GOT3 (cell line): Measurements from ENCODE around the gene UNC119.
A peak's percentile ranks its signal among the peaks of the same experiment; 100 is the strongest.

Experiments used
- DNase-seq: peaks from one replicate; lab custom pipeline; 2025; ENCODE audit warnings: mixed read lengths; lab: John Stamatoyannopoulos, UW

UNC119 gene

DNA sequence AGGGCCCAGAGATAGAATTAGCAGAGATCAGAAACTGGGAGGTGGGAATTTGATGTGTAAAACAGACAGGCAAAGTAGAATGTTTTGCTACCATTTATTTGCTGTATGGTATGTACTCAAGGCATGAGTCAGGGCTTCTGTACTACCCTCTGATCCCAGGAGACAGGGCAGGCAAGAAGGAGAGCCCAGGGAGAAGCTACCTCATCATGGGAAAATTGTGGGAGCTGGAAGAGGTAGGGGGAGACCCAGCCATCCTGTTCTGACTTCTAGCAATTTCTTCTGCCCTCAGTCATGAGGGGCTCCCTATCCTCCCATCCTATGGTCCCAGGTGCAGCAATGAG lies 20.6 kb upstream of the UNC119 start:
- no peak for DNase-seq

DNA sequence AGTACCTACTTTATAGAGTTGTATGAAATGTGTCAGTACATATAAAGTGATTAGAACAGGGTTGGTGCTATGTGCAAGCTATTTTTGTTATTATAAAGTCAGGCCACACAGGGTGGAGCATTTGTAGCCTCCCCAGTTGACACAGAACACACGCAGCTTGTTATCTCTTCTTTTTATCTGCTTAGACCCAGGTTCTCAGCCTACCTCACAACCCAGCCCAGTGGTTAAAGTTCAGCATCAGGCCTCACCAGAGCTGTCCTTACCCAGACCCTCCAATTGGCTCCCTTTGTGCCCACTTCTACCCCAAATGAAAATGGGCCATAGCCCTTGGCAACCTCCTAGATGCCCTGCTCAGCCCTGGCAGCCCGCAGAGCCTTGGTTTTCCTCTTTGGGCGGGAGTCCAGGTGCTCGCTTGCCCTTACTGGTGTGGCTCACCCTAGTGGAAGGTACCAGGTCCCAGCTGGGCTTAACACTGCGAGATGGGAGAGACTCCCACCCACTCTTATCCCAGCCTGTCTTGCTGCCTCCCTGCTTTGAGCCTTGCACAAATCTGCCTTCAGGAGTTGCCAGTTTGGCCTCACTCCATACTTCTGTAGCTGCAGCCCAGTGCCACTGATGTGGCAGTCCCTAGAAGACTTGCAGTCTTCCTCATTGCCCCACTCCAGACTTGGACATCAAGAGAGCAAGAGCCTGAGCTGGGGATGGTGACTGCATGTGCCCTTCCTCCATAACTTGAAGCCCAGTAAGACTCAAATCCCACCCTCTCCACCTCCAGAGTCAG lies 20.0 kb upstream of the UNC119 start:
- no peak for DNase-seq

DNA sequence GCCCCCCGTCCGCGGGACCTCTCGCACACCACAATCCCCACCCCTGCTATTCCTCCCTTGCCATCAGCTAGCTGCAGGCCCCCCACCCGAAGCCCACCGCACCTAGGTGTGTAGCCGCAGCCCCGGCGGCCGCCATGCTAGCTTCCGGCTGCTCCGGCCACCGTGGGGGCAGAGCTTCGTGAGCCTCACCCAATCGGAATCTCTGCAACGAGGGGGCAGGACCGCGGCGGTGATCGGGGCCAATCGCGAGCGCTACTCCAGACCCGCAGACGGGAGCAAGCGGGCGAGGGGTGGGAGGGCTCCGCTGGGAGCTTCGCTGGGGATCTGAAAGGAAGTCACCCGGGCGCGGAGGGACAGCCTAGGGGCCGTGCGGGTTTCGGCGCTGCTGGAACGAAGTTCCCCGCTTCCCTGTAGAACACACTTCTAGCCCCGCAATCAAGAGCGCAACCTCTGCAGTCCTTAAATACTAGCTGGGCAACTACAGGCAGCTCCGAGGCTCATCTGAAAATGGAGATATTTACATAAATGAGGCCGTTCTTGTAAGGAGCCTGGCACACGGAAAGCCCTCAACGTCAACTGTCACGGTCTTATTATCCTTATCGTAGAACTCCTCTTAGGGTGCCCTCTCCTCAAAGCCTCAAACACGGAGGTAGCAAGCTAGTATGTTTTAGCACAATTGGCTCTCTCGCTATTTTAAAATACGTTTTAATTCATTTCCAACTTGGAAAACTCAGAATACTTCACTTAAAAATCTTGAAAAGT lies 19.1 kb upstream of the UNC119 start, which contains the start of gene PIGS:
TSS of gene PIGS (minus strand) at position 164 of the 762 bp plus-strand sequence. CDS start at position 136, 28 bp downstream.
- DNase-seq, result peak; percentile 68

DNA sequence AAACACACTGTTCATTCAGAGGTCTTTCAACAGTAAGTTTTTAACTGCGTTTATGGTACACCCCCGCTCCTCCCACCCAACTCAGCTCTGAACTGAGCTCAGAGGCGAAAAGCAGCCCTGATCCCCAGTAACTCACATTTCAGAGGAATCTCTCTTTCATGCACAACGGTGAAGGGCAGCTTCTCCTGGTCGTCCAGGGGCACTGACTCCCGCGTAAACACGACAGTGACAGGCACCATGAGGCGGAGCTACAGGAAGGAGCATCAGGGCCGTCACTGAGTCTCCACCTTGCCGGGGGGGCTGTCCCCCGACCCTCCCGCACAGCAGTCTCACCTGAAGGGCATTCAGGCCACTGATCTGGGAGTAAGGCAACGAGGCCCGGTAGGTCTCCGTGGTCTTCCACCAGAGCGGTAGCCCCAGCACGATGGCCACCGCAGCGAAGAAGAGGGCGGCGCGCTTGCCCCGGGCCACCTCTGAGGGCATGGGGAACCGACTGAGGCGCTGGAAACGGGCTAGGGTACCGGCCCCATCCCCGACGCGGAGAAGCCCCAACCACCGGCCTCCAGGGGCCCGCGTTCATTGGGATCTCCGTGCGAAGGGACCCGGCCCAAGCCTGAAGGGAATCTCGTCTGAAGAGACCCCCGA lies 18.4 kb upstream of the UNC119 start:
- DNase-seq, result no peak

DNA sequence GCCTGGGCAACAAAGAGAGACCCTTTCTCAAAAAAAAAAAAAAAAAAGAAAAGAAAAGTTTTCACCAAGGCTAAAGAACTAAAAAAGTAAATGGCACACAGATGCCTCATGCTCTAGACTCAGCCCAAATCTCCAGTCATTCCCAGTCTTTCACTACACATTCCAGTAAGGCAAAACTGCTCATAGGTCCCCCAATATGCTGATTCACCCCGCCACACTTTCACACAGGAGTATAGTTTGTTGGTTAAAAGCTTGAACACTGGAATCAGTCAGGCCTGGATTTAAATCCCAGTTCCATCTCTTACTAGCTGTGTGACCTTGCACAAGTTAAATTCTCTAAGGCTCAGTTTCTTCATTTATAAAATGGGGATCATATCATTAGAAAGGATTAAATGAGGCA lies 17.0 kb upstream of the UNC119 start:
- DNase-seq, result no peak

DNA sequence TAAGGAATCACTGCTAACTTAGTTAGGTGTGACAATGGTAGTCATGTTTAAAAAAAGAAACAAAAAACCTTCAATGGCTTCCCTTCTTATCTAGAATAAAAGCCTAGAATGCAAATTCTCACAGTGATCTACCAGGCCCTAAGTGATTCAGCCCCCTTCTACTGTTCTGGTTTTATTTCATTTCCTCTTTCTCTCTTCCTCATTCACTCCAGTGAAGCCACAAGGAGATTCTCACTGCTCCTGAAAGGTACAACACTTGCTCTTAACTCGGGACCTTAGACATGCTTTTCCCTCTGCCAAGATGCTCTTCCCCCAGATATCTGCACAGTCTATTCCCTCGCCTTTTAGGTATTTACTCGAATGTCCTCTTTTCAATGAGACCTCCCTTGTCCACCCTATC lies 15.2 kb upstream of the UNC119 start:
- DNase-seq, result no peak

DNA sequence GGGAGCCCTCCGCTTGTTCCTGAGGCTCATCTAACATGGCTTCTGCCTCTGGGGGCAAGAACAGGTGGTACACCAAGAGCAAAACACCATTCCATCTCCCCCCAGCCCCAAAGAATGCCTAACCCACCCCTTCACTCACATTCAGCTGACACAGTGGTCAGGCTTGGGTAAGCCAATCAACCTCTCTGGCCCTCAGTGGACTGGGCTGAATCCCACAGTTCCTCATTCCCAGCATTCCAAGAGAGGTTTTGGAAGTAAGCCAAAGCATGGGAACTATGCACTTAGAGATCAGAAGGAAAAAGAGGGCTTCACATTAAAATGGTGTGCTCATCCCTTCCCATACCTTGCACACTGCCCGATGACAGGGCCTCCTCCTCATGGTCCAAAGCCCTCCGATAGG lies 11.1 kb upstream of the UNC119 start:
- DNase-seq, result no peak

DNA sequence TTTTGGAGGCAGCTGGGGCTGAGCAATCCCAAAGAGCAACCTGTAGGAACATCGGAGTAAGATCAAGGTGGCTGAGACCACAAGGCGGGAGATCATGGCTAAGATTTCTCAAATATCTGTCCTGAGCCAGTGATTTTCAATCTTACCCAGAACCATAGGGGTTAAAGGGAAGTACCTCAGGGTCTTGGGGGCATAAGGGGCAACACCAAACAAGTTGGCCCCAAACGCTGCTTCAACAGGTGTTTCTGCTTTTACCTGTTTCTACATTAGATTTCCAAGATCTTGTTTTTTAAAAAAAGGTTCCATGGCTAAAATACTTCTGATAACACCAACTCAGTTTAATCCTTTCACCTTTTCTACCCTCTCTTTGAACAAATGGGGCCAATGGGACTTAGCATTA lies 2.6 kb upstream of the UNC119 start:
- DNase-seq, result no peak

DNA sequence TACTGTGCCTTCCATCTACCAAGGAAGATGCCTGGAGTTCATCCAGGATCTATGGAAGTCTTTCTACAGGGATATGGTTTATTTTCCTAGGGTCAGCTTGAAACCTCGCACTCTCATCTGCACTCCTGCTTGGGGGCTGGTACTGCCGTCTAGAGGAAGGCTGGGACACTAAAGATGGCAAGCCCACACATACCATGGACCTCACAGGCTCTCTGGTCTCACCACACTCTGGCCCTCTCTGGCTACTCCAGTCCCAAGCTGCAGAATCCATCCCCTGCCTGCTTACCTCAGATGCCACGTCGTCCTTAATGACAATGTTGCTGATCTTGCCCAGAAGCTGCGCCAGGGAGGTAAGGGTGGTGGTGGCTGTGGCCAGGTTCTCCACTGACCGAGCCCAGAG lies 2.1 kb upstream of the UNC119 start:
- no peak for DNase-seq

DNA sequence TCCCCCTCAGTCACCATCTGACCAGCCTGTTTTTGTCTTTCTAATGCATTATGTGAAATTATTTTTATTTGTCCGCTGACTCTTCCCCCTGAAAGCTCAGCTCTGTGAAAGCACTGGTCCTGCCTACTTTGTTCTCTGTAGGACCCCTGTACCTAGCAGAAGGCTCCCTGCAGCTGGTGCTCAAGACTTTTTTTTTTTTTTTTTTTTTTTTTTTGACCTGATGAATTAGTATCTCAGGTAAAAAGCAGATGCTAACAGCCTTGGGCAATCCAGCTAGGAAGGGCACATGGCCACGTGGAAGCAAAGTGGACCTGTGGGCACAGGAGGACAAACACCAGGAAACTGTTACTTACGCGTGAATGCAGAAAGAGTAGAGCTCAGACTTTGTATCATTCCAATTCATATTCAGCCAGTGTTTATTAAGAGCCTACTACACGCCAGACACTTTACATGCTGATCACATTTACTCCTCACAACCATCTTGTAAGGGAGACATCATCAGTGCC lies 629 bp upstream of the UNC119 start:
- no peak for DNase-seq

DNA sequence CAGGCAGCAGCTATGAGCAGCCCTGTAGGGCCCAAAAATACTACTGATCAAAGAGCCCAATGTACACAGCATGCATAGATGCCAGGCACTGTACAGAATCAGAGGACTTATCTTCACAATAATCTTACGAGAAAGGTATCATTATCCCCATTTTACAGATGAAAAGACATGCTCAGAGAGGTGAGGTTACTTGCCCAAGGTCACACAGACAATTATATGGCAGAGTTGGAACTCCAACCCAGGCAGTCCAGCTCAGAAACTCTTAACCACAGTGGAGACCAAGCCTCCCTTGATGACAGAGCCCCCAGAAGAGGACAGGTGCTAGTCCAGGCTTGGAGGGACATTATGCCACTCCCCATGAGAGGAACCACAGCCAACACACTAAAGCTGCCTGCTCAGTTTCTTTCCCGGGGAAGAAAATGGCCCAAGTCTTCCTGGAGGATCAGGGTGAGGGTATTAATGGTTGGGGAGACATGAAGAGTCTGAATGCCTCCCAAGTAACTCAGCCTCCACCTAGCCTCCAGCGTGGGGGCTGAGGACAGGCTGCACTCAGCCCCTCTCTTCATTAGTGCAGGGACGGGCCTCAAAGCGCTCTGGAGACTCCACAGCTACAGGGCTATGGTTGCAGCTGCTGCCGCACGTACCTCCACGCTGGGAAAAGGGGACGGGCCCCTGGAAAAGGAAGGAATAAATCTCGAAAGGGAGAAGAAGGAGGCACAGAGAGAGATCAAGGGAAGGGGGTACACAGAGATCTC lies 826 bp downstream of the UNC119 start:
- no peak for DNase-seq

DNA sequence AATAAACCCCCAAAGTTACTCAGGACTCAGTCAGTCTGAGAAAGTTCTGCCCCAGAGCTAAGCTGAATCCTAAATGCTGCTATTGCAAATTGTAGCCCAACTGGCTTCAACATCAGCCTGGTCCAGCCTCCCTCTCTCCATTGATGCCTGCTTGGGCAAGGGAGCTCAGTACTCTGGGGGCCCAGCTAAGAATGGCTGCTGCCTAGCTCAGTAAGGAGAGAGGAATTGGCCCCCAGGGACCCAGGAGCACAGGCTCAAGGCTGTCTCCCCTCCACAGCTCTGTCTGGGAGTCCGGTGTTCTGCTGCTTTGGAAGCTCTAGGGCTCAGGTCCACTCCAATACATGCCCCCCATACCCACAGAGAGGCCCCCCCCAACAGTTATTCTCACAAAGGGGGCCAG lies 1.6 kb downstream of the UNC119 start:
- no peak for DNase-seq

DNA sequence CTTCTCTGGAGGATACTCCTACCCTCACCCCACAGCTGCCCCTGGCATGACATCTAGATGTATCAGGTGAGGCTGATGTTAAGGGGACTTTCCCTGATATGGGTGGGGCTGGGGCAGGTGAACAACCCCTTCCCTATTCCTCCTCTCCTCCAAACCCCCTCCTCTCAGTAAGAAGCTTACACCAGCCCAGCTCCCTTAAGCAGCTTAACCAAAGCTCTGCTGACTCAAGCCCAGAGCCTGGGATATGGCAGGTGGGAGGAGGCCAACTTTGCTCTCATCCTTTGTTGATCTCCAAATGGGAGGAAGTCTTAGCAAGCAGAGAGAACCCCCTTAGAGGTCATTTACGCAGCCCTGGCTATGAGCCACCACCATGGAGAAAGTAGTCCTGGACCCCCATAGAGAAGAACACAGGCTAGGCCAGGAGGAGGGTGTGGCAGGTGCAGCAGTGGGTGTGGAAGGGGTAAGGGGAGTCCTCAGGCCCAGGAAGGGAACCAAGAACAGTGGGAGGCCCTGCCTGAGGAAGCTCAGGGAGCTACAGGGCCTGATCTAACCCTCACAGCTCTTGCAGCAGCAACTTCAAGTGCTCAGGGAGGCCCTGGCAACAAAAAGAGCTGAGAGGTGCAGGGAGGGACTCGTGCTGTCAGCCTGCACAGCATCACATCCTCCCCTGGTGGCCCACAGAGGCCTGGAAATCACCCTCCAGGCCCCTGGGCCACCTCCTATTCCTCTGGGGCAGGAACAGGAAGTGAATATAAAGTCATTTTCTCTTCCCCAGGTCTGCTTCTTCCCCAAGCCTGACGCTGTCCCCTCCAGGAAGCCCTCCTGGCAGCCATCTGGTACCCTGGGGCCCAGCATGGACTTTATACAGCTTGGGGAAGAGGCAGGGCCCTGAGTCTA lies 2.9 kb downstream of the UNC119 start:
- no peak for DNase-seq

DNA sequence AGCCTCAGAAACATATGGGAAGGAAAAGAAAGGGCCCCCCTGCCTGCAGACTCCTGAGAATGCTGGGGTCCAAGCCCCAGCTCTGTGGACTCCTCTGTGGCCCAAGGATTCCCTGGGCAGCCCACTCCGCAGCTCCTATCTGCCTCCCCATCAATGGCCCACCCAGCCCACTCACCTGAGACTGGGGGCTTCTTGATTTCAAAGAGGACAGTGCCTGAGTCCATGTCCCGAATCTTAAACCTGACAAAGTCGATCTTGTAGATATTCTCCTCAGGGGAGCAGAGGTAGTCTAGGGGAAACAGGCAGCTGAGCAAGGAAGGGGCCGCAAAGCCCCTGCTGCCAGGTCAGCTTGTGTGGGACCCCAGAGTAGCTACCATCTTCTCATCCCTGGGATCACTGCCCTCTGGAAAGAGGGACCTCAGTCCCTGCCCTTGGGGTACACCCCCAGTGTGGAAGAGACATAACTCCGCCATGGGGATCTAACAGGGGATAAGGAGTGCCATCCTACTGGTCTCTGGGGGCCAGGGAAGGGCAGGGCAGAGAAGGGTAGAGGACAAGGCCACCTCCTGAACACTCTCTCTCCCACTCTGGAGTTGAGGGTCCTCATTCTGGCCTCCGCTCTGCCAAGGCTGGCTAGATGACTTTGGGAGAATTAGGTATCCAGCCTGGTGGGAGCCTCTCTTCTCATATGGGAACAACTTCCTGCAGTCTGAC lies 3.9 kb downstream of the UNC119 start:
- no peak for DNase-seq

DNA sequence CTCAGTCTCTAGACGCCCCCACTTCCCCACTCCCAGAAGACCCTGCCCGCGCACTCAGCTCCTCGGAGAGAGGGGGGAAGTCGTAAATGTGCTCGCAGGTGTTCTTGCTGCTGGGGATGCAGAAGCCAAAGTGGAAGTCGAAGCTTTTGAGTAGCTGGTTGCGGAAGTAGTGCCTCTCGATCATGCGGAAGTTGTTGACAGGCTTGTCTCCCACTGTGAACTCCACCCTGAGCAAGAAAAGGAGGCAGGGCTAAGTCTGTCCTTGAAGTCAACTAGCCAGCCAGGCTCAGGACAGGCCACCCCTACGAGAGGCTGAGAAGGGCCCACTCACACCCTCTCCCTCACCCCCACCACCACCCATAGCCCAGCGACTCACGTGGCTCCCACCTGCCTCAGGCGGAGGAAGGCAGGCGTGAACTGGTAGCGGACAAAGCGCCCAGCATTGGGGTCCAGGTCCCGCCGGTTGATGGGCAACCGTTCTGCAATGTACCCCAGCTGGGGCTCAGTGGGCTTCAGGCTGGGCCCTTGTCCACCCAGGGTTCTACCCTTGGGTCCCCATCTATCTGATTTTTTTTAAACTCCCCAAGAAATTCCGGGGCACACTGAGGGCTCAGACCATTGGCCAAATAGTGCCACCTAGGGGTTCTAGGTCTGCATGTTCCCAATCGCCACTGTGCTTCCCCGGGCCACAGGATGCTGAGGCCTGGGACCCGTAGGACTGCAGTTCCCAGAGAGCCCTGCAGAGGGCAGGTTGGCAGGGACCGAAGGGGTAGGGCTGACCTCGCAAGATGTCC lies 4.6 kb downstream of the UNC119 start:
- DNase-seq, result no peak

DNA sequence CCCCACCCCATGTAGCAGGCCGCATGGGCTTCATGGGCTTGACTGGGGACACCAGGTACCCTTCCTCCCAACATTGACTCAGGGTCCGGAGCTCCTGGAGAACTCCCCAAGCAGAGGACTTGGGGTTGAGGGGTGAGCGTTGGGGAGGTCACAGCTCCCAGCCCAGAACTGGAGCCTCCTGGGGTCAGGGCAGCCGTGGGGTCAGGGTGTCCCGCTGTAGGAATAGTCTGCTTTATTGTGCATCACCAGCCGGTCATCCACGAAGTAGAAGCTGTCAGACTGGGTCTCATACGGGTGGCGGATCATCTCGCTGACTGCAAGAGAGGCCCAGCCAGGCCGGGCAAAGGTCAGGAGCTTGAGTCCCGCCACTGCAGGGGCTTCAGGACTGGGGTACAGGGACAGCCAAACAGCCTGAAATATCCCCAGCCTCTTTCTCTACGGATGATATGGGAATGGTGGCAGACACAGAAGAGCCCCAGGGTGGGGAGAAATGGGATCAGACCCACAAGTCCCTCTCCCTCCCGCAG lies 5.3 kb downstream of the UNC119 start:
- DNase-seq, result no peak

DNA sequence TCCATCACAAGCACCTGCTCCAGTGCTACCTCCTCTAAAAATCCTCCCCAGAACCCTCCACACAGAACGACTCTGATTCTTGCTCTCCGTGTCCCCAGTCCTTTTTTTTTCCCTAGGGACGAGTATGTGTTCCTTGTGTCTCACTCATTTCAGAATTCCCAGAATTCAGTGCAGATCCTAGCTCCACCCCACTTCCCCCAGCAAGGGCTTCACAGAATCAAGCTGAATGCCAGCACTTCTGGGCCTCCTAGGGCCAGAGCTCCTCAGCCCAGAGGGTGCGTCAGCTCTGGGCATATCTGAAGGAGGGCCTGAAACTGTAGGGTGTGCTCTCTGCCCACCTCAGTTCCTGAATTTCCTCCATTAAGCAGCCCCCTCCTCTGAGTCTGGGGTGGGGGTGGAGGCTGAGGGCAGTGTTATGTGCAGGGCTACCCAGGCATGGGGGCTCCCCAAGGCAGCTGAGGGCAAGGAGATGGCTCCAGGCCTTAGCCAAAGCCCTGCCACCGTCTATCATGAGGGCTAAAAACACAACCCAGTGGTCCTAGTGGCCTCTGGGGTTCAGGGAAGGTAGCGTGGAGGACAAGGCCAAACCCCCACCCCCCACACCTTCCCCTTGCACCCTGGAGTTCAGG lies 6.5 kb downstream of the UNC119 start:
- no peak for DNase-seq

DNA sequence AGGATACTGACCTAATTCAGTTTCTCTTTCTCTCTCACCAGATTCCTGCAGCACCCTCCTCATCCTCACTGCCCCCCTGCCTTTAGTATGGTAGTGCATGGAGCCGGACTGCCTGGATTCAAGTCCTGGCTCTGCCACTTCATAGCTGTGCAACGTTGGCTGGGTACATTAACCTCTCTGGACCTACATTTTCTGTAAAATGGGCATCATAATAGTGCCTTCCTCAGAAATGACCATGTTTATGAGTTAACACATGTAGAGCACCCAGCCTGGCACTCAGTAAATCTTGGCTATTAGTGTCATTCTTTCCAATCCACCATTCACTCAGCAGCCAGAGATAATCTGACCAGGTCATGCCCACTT lies 7.3 kb downstream of the UNC119 start:
- no peak for DNase-seq
